Activated T-cell treated with anti-CD3 and anti-CD28 coated beads for 4 hours (primary cell): ENCODE measurements around the gene AP2A2.

Source experiments
- DNase-seq: peaks from one replicate; pipeline ENCODE4 v3.0.0-alpha.2; 2020

The AP2A2 gene

DNA sequence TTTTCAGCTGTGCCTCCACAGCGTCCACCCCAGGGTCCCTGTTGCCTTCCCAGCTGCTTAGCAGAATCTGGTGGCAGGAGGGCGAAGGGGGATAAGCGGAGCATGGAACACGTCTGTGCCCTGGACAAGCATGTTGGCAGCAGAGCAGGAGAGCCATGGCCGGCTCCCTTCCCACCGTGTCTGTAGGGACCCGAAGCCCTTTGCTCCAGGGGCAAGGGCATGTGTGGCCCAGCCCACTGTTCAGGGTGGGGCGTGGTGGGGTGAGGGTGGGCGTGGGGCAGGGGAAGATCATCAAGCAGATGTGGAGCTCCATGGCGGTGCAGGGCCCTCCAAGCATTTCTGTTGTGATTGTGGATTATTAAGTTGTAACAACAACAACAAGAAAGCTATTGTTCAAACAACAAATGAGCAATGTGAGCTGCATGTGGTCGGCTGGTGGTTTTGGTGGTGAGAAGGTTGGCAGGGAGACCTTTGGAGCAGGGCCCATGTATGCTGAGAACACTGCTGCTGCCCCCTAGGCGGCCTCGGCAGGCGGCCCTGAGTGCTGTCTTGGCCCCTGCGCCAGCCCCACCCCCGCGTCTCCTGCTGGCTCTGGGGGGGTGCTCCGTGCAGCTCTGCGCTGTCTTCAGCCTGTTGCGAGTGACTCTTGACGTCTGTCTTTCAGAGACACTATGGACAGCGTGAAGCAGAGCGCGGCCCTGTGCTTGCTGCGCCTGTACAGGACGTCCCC lies 50.9 kb downstream of the AP2A2 start:
- no peak for DNase-seq

DNA sequence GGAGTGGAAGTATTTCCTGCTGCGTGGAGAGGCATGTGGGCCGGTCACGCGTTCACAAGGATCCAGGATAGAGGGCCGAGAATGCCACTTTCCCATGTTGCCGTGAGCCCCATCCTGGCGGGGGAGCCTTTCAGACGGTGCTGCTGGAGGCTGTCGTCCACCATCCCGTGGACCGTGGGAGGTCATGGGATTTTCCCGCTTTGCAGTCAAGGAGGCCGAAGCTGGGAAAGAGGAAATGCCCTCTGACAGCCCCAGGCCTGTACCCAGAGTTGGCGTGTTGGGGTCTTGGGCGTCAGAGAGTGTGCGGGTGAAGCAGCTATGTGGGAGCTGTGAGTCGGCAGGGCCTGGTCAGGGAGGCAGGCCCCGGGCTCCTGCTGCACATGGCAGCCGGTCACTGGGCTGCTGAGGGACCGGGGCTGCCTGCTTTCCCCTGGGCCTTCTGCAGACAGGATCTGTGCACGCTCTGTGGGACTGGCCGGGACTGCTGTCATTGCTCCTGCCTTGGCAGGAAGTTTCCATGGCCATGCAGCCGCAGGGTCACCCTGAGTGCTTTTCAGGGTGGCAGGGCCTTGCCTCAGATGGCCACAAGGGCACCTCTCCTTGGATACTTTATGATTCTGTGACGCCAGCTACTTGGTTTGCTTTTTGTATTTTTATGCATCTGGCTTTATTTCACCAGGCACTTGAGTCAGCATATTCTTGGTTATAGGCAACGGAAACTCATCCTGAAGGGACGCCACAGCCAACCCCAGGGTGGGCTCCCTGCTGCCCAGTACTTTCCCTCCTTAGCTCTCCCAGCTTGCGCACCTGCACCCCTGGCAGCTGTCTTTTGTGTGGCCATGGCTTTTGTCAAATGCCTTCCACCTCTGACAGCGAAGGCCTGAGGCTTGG lies 52.4 kb downstream of the AP2A2 start:
- DNase-seq = no peak

- no peak for DNase-seq
These were observed 53.1 kb downstream of the AP2A2 start for GRCh38 chr11:978781-979180.

DNA sequence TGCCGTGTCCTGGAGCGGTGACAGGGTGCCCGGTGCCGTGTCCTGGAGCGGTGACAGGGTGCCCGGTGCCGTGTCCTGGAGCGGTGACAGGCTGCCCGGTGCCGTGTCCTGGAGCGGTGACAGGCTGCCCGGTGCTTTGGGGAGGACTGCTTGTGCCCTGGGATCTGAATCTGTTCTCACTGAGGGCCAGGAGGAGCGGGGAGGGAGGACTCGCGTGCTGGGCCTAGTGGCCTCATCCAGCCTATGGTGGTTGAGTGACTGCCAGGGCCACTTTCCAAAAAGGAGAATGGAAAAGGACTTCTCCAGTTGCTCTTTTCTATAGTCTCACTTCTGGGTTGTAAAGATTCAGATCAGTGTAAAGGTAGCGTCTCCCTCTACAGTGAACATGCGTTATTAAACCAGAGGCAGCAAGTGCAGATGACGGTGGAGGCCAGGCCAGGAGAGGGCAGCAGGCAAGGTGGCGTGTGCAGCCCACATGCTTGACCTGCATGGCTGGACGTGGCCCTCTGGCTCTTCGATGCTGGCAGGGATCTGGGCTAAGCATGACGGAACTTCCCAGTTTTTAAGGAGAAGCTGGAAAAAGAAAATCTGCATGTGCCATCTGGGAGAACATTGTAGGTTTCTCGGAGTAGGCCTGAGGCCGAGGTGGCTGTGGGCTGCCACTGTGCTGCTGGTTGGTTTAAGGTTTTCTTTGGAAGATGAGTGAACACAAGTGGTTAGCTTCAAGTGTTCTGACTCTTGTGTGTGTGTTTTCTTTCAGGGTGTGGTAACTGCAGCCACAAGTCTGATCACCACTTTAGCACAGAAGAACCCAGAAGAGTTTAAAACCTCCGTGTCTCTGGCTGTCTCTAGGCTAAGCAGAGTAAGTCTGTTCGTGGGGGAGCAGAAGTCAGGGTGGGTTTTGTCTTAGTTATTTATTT lies 55.0 kb downstream of the AP2A2 start:
- DNase-seq = no peak

- no peak for DNase-seq
These were observed 56.1 kb downstream of the AP2A2 start for GRCh38 chr11:981764-982163.

GRCh38 chr11:984546-984945 lies 58.9 kb downstream of the AP2A2 start:
- DNase-seq = no peak

DNA sequence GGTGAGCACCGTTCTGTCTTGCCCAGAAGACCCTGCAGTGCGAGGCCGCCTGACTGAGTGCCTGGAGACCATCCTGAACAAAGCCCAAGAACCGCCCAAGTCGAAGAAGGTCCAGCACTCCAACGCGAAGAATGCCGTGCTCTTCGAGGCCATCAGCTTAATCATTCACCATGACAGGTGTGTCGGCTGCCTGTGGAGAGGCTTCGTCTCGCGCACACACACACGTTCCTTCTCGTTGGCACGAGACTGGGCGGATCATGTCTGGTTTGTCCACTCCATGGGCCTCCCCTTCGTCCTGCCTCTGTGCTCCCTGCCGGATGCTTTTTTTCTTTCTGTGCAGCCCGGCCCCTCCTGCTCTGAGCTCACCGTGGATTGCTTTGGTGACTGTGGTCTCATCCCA lies 59.7 kb downstream of the AP2A2 start:
- DNase-seq = no peak

DNA sequence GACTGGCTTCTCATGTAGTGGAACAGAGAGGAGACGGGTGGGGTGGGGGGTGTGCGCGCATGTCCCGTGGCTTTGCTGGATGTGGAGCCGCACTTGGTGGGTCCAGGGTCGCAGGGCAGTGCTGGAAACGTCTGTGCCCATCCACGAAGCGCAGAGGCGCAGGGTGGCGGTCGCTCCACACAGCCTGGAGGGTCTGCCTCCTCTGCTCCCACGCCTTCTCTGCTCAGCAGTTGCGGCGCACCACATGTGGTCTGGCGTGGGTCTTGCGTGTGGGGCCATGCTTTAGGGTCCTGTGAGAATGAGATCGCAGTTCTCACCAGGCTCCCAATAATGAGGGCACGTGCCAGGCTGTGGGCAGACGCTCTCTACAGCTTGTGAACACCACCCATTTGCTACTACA lies 60.2 kb downstream of the AP2A2 start:
- DNase-seq = no peak

GRCh38 chr11:986270-986951 lies 60.7 kb downstream of the AP2A2 start:
- no peak for DNase-seq

GRCh38 chr11:986952-987305 lies 61.3 kb downstream of the AP2A2 start:
- DNase-seq = no peak

- no peak for DNase-seq
These were observed 62.0 kb downstream of the AP2A2 start for GRCh38 chr11:987671-988070.

GRCh38 chr11:990101-990500 lies 64.4 kb downstream of the AP2A2 start:
- DNase-seq = no peak

DNA sequence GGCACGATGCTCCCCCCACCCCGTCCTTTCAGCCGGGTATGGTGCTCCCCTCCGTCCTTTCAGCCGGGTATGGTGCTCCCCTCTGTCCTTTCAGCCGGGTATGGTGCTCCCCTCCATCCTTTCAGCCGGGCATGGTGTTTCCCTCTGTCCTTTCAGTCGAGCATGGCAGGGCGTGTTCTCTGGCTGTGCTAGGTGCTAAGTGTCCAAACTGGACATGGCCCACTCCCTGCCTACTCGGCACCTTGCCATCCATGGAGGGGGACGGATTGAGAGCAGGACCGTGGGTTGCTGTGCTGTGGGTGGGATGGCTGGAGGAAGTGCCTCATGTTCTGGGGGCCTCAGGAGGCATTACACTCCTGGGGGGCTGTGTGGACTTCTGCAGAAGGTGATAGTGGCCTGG lies 65.4 kb downstream of the AP2A2 start:
- DNase-seq = no peak

DNA sequence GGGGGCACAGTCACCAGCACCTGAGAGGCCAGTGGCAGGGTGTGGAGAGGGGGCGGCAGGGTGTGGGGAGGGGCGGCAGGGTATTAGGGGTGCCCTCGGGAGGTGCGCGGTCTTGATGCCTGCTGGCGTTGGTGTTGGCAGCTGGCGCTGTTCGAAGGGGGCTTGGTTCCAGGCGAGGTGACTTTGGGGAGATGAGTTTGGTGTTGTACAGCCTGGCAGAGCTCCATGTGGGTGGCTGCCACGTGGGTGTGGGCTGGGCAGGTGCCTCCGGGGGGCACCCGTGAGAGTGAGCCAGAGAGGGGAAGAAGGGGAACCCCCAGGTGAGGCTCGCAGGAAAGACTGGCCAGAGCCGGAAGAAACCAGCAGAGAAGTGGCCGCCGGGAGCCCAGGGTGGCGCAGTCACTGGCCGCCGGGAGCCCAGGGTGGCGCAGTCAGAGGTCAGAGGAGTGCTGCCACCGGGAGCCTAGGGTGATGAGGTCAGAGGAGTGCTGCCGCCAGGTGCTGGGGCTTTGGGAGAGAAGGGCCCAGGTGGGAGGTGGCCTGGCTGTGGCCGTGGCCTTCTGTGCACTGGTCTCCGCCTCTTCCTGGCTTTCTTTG lies 66.1 kb downstream of the AP2A2 start:
- no peak for DNase-seq

DNA sequence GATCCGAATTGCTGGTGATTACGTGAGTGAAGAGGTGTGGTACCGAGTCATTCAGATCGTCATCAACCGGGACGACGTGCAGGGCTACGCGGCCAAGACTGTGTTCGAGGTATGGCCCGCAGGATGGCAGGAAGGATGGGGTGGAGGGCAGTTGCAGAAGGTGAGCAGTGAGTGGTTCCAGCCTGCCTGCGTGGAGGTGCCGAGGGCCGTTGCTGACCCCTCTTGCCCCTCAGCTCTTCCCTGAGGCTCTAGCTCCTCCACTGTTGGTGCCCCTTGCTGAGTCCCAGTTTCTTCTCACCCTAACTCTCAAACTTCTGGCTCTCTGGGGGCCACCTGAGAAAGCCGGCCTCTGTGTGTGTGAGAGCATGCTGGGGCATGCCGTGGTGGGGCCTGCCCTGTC lies 66.9 kb downstream of the AP2A2 start:
- no peak for DNase-seq

- no peak for DNase-seq
These were observed 68.0 kb downstream of the AP2A2 start for GRCh38 chr11:993632-994167.

DNA sequence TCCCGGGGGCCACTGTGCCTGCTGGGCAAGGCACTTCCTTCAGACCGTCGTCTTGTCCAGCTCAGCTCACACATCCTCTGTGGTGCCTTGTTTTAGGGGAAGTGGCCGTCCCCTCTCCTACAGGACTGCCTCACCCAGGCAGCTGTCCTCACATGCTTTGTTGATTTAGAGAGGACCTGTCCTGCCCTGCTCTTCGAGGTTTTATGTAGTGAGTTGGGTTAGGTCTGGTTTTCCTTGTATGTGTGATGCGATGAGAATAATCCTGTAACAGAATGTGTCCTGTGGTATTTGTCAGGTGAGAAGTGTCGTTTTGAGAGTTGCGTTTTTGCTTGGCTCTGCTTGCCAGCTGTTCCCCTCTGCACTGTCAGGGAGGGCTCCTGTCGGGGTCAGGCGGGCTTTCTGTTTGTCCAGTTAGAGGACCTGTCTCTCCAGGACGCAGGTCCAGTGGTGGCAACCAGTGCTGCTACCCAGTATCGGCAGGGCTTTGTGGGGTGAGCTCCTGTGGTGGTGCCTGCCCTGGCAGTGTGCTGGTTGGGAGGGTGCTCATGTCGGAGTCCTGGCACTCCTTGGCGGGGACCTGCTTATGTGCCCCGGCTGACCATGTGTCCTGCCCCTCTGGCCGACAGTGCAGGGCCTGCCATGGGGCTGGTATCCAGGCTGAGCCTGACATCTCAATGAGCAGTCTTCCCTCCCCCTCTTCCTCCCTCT lies 69.5 kb downstream of the AP2A2 start:
- no peak for DNase-seq

GRCh38 chr11:995752-996420 lies 70.2 kb downstream of the AP2A2 start:
- DNase-seq = no peak

GRCh38 chr11:996681-997080 lies 71.0 kb downstream of the AP2A2 start:
- DNase-seq = no peak

DNA sequence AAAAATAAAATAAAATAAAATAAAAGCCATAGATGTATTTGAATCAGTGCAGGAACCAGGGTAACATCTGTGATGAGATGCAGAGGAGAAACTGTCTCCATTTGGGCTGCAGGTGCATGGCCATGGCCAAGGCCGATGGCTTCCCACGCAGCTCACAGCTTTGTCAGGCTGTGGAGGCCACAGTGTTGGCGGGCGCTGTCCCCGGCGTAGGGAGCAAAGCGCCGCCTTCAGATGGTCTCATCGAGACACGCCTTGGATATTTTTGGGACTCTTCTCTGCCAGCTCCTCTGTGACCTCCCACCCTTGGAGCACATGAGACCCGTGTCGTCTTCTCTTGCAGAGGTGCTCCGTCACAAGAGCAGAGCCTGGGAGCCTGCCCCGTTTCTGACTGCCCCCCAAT lies 72.2 kb downstream of the AP2A2 start:
- DNase-seq = no peak

- no peak for DNase-seq
These were observed 73.3 kb downstream of the AP2A2 start for GRCh38 chr11:999009-999408.
